NCI-H1105 (cell line): ENCODE data around the gene ENPP7.
"Not testable (repeated sequence)": the region's sequence is repeated elsewhere in the genome, so short reads cannot be mapped to it uniquely, and the experiment has no call there.

ENCODE experiments used
- DNase-seq: peaks from one replicate; lab custom pipeline; 2025; lab: John Stamatoyannopoulos, UW

ENPP7 gene

DNA sequence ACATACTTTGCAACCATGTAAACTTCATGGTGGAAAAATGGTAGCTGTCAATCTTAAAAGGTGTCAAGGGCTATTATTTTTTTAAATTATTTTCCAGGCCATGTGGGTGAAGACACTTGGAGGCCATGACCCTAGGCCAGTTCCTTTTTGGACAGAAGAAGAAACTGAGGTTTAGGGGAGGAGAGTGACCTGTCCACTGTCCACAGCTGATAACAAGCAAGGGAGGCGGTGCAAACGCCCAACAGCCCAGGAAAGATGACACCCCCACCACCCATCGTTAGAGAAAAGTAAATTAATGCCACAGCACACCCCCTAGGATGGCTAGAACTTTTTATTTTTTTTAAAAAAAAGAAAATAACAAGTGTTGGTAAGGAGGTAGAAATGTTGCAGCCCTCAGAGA lies 19.2 kb downstream of the ENPP7 start:
- no peak for DNase-seq

DNA sequence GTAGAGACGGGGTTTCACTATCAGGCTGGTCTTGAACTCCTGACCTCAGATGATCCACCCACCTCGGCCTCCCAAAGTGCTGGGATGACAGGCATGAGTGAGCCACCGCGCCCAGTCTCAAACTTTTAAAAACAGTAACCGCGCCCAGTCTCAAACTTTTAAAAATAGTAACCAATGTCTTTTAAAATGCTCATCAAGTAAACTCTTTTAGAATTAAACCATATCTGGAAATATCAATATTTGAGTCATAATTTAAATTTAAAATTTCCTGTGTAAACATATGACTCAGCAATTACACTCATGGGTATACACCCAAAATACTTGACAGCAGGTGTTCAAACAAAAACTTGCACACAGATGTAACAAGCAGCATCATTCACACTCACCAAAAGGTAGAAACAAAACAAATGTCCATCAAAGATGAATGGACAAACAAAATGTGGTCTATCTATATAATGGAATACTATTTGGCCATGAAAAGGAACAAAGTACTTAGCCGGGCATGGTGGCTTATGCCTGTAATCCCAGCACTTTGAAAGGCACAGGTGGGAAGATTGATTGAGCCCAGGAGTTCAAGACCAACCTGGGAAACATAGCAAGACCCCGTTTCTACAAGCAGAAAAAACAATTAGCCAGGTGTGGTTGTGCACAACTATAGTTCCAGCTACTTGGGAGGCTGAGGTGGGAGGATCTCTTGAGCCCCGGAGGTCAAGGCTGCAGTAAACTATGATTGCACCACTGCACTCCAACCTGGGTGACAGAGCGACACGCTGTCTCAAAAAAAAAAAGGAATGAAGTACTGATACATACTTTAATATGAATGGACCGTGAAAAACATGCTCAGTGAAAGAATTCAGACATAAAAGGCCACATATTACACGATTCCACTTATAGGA lies 20.2 kb downstream of the ENPP7 start:
- no peak for DNase-seq

DNA sequence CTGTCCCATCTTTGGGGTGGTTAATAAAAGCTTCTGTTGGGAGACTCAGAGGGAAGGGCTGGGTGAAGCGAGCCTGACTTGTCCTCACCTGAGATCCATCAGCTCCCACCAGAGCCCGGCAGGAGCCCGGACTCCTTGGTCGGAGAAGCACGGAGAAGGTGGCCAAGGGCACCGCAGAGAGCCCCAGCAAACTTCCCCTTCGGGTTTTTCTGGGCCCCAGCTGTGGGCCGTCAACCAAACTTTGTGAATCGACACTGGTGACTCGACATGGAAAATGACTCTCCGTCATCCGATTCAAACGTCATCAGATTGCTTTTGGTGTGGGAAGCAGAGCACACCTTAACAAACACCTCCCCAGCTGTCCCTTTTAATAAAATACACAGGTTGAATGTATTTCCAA lies 21.4 kb downstream of the ENPP7 start:
- no peak for DNase-seq

DNA sequence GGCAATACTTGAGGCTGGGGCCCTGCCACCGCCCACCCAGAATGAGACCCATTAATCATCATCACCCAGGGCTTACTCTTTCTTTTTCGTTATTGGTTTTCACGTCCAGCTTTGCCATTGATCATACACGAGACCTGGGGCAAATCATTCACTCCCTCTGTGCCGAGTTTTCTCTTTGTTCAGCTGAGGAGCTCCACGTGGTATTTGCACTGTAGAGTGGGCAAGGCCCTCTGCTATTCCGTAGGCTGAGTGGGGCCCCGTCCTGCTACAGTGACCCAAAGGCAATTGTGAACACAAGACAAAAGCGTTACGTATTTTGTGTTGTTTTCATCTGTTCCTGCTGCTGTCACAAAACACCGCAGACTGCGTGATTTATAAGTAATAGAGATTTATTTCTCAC lies 23.6 kb downstream of the ENPP7 start:
- no peak for DNase-seq

DNA sequence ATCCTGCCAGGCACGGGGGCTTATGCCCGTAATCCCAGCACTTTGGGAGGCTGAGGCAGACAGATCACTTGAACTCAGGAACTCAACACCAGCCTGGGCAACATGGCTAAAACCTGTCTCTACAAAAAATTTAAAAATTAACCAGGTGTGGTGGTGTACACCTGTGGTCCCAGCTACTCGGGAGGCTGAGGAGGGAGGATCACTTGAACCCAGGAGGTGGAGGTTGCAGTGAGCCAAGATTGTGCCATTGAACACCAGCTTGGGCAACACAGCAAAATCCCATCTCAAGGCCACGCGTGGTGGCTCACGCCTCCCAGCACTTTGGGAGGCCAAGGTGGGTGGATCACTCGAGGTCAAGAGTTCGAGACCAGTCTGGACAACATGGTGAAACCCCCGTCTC lies 24.2 kb downstream of the ENPP7 start:
- DNase-seq: not testable (repeated sequence)

DNA sequence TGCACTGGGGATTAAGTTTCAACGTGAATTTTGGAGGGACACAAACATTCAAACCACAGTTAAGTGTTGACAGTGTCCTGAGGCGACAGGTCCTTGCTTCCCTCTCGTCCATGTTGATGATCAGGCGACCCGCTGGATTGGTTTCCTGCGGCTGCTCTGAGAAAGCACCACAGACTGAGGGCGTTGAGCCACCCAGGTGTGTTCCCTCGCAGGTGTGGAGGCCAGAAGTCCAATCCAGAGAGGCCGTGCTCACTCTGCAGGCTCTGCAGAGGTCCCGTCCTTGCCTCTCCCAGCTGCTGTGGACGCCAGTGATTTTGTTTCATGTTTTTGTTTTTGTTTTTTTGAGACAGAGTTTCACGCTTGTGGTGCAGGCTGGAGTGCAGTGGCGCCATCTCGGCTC lies 24.8 kb downstream of the ENPP7 start:
- DNase-seq: no peak

DNA sequence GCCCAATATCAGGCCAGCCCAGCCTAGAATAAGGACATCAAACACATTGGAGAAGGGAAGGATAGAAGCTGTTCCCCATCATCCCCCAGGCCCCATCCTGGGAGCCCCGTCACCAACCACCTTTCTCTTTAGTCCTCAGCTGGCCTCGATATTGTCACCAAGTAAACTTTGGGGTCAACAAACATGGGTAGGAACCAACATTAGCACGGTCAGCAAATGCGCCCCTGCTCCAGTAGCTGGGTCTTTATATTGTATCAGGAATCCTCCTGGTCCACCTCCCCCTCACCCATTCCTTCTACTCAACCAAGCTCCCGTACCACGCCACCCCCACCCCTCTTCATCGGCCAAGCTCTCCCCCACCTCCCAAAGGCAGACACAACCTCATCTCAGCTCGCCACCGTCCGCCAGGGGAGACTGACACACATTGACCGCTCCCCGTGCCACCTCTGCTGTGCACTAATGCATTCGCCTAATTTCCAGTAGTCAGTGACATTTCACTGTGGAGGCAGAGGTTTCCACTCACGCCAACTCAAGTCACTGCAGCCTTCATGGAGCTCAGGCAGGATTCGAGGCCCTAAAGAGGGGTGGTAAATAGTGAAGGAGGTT lies 26.5 kb downstream of the ENPP7 start:
- DNase-seq: no peak

DNA sequence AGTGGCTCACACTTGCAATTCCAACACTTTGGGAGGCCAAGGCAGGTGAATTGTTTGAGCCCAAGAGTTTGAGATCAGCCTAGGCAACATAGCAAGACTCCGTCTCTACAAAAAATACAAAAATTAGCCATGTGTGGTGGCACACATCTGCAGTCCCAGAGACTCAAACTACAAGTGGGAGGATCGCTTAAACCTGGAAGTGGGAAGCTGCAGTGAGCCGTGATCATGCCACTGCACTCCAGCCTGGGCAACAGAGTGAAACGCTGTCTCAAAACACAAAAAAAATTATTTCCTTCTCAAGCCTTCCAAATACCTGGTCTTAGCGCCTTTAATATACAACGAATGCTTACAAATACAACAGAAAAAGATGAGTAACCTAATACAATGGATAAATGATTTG lies 27.5 kb downstream of the ENPP7 start:
- no peak for DNase-seq

DNA sequence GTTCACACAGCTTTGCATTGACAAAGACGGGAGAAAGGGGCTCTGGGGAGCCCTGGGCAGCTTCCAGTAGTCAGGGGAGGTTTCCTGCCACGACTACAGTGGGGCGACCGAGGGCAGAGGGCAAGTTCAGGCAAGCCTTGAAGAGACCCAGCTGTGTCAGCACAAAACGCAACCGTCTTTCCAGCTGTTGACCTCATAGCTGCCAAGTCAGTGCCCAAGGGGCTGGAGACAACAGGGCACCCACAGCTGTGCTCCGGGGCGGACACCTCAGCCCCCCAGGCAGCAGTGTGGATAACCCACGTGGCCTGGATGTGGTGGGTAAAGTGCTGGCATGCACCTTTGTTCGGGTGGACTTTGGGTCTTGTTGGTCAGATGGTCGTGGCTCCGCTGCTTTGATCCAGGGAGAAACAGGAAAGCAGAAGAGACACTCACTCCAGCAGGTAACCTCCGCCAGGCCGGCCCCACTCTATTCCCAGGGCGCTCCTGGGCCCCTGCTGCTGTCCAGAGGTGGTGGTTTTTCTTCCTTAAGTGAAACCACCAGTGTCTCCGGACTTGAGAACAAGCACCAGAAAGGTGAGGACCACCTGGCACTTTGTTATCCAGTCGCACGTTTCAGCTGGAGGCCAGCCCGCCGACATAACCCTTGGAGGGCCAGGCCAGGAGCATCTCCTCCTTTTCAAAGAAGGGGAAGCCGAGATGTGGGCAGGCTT lies 29.6 kb downstream of the ENPP7 start:
- no peak for DNase-seq

DNA sequence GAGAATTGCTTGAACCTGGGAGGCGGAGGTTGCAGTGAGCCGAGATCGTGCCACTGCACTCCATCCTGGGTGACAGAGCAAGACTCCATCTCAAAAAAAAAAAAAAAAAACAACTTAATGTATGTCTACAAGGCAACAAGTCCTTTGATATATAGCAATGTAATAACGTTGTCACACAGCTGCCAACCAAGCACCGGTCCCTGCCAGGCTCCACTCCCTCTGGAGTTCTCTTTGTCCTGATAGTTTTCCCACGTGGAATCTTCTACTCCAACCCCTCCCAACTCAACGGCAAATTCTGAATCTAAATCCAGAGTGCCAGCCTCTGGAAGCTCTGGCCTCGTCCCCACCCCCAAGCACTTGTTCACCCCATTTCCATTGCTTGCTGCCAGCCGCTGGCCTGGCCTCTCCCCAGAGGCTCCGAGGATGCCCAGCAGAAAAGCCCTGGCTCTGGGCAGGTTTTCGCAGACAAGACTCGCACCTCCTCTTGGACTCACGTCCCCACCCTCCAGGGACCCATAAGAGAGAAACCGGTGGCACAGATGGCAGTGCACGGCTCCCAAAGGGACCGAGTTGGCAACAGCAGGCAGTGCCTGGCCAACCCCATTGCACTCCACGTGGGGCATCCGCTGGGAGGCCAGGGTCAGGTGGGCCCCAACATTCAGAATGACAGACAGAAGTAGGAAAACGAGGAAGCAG lies 31.3 kb downstream of the ENPP7 start:
- no peak for DNase-seq

DNA sequence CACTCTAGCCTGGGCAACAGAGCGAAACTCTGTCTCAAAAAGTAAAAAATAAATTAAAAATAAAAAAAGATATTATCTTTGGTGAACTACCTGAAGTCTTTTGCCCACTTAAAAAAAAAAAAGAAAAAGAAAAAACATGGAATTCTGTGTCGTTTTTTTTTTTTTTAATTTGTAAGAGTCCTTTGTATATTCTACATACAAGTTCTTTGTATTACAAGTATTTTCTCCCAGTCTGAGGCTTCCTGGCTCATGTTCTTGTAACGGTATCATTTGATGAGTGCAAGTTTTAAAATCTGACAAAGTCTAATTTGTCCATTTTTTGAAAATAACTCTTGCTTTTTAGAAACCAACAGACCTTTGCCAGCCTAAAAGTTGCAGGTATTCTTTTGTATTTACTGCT lies 35.0 kb downstream of the ENPP7 start:
- no peak for DNase-seq

DNA sequence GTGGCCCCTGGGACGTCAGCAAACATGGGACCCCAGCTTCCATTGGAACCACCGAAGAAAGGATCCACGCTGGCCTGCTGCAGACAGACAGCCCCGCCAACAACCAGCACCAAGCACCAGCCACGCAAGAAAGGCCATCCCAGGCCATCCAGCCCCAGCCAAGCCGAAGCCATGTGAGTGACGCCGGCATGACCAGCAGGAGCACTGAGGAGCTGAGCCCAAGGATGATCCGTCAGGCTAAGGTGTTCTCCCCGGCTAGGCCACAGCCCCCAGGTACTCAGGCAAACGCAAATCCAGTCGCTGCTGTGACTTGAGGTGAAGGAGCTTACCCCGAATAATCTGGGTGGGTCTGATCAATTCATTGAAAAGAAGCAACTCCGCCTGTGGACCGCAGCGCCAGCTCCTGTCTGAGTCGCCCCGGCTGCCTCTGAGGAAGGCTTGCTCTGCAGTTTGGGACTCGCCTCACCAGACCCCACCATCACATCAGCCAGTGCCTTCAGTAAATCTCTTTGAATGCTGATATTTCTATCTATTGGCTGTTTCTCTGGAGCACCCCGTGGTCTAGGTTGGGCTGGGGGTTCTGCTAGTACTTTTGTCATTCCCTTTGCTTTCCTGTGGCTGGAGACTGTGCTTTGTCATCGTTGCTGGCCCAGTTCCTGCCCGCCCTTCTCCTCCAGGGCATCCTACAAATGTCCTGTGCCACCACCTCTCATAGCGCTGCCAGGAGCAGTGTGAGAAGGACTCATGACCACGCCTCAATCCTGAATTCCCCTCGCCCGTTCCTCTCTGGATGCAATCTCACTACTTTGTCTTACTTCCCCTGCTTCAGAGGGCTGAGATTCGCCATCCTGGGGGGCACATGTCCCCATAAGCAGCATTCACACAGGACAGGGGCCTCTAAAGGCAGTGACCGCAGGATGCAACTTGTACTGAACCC lies 39.1 kb downstream of the ENPP7 start:
- DNase-seq: no peak

DNA sequence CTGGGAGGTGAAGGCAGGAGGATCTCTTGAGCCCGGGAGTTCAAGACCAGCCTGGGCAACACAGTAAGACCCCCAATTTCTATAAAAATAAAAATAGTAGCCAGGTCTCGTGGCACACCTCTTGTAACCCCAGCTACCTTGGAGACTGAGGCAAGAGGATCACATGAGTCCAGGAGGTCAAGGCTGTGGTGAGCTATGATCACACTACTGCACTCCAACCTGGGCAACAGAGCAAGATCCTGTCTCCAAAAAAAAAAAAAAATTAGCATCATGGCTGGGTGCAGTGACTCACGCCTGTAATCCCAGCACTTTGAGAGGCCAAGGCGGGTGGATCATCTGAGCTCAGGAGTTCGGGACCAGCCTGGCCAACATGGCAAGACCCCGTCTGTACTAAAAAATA lies 40.5 kb downstream of the ENPP7 start:
- DNase-seq: no peak

DNA sequence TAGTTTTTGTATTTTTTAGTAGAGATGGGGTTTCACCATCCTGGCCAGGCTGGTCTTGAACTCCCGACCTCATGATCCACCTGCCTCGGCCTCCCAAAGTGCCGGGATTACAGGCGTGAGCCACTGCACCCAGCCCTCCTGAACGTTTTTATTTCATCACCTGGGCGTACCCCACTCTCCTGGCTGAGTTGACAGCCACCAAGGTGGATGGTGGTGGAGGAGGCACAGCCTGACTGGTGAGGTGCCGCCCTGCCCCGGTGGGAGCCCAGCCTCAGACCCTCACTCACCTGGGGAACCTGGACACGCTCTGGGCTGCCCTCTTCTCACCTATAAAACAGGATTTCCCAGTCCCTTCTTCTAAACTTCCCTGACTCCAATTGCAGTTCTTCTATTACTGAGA lies 42.0 kb downstream of the ENPP7 start:
- not testable (repeated sequence) for DNase-seq

DNA sequence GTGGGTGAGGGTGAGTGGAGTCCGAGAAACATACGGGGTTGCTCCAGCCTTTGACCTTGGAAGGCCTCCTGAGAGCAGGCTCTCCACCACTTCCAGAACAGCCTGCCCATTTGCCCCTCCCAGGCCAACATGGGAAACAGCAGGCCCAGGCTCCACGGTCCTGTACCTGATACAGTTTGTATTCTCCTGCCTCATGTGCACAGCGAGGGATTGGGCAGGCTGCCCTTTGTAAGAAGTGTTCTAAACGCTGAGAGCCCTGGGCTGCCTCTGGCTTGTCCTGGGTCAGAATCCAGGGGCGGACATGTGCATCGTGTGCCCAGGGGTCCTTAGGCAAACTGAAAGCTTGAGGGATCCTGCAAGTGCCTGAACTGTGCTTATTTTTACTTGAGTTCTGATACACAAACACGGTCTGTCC lies 43.8 kb downstream of the ENPP7 start:
- DNase-seq: no peak

DNA sequence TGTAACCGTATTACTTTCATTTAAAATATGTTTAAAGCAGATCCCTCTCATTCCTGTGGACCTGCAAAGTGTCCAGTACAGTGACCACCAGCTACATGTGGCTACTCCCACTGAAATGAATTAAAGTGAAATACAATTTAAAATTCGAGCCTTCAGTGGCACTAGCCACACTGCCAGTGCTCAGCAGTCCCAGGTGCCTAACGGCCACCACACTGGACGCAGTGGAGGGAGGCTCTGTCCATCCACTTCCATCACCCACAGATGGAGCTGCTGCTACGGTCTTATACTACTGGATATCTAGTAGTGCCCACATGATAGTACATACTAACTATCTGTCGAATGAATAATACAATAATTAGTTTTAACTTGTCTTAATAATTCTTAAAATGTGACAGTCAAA lies 44.9 kb downstream of the ENPP7 start:
- no peak for DNase-seq

DNA sequence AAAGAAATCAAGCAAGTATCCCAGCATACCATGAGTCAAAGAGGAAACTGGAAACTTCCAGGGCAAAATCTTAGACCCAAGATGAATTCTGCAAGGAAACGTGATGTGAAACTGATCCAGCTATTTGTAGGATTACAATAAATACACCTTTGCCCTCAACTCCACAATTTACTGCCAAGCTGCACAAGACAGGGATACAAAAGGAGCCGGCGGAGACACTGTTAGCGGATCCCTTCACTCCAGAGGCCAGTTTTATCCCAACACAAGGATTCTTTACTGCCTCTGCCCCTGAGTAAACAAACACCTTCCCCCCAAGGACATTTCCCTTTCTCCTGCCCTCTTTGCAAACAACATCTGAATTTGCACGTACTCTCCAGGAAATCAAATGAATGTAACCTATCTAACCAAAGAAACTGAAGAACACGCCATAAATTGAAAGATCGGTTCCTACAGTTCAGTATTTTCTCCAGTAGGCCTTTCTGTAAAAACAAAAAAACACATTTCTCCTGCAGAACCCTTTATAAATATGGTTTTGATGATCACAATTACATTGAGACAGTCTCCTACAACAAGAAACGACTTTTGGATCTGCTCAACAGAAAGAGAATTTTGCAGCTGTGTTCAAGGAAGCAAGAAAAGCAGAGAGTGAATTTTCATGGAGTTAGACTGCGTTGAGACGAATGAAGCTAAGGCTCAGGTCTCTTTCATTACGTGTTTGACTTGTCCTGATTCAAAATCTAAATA lies 45.8 kb downstream of the ENPP7 start:
- no peak for DNase-seq

DNA sequence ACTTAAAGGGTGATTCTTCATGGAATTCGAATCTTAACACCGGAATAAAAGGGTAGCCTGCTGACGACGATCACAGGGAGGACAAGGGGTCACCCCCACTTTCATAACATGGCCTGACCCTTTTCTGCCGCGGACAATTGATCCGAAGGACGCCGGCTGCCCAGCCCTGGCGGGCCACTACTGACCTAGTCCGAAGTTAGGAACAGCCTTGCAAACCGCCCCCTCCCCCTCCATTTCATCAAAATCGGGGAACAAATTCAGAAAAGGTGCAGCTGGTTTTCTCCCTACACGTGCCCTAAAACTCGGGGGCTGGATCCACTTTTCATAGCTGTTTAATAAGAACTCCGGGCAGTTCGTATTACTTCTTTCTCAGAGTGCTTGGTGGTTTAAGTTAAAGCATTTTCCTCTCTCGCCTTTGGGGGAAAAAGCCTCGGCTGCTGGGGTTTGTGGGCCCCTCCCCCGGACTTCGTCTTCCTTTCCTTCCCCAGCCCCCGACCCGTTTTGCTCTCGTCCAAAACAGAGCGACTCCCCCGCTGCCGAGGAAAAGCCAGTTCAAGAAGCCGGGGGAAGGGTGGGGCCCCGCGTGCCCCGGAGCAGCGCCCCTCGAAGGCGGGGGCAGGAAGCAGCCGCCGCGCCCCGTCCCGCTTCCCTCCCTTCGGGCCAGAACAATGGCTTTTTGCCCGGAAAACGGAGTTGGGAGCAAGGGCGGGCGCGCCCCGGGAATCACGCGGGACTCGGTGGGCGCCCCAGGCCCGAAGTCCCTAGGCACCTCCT lies 46.6 kb downstream of the ENPP7 start:
- peak; percentile 66 for DNase-seq

DNA sequence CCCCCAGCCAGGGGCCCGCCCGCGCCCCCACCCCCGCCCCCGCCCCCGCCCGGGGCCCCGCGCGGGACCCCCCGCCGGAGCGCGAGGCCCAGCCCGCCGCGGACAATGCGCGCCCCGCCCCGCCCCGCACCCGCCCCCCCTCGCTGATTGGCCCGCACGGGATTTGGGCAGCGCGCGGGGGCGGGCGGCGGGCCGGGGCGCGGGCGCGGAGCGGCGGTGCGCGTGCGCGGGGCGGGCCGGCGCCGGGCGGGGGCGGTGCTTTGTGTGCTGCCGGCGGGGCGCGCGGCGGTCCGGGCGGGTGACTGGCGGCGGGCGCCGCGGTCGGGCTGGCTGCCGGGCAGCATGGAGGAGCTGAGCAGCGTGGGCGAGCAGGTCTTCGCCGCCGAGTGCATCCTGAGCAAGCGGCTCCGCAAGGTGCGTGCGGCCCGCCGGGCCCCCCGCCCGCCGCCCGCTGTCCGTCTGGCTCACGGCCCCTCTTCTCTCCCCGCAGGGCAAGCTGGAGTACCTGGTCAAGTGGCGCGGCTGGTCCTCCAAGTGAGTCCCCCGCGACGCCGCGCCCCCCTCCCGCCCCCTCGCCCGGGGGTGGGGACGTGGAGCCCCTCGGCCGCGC lies 47.3 kb downstream of the ENPP7 start, which contains the start of gene CBX2:
Gene CBX2, plus strand, starts transcription at position 255 of the 610 bp plus-strand sequence. Its CDS starts 88 bp downstream, at position 343.
- DNase-seq: peak; percentile 66
